Measurements from ENCODE around the gene PIK3CD. TPM values are rescaled to one million over a fixed set of nuclear protein-coding genes. Genes with fewer than 3 reads are reported as not detected.

PIK3CD gene
- total and polyA plus RNA-seq, 8 donors = 2.8 to 74.1 (median 5.4) TPM

DNA sequence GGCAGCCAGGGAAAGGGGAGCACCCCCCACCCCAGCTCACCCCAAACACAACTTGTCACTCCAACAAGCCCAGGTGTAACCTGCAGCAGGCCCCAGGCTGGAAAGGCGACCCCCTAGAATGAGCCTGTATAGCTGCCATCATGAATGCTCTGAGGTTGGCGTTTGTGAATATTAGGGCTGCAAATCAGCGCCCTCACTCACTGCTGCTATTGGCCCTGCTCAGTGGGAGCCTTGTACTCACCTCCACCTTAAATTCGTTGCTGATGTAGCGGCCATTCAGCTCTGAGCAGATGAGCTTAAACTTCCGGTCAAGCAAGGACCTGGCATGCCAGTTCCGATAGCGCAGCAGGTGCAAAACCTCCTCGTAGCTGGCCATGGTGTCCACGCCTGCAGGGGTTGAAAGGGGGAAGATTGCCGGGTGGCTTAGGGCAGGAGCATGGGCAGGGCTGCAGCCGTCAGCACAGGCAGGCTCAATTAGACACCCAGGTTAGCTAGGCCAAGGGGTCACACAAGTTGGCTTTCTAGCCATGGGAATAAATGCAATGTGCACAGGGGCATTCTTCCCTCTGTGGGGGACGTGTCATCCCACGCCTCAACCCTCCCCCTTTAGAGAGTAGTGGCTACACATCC is 81.7 kb downstream of the PIK3CD start:
- Histone ChIP-seq H3K9me3 (no peaks in the 10 kb centered on the region), H3K27ac (no peak overlapping the region), H3K27me3 (no peaks in the 10 kb centered on the region), H3K36me3 (peaks cover 81 to 100% (median 100%) of the 10 kb centered on the region in 4 donors), H3K4me1 (peaks cover 0 to 6% (median 0%) of the 10 kb centered on the region in 4 donors), H3K4me3 (no peak overlapping the region)
- no peak for DNase-seq
- 96 to 98% (median 96%) methylated on average over 10 to 14 of the region's 14 CpGs for WGBS, 5 donors
- intact Hi-C loops (cut with DNase I; ENCODE audit: low total_unique reads) = no loop called here
- TF ChIP-seq, protein P1, sequence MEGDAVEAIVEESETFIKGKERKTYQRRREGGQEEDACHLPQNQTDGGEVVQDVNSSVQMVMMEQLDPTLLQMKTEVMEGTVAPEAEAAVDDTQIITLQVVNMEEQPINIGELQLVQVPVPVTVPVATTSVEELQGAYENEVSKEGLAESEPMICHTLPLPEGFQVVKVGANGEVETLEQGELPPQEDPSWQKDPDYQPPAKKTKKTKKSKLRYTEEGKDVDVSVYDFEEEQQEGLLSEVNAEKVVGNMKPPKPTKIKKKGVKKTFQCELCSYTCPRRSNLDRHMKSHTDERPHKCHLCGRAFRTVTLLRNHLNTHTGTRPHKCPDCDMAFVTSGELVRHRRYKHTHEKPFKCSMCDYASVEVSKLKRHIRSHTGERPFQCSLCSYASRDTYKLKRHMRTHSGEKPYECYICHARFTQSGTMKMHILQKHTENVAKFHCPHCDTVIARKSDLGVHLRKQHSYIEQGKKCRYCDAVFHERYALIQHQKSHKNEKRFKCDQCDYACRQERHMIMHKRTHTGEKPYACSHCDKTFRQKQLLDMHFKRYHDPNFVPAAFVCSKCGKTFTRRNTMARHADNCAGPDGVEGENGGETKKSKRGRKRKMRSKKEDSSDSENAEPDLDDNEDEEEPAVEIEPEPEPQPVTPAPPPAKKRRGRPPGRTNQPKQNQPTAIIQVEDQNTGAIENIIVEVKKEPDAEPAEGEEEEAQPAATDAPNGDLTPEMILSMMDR (IDR thresholded peaks at IDR 0.05) = no peak
- TF ChIP-seq POLR2AphosphoS5 (IDR thresholded peaks at IDR 0.05) (no peak), POLR2A (IDR thresholded peaks at IDR 0.05) (no peak), EP300 (IDR thresholded peaks at IDR 0.05) (no peak)

DNA sequence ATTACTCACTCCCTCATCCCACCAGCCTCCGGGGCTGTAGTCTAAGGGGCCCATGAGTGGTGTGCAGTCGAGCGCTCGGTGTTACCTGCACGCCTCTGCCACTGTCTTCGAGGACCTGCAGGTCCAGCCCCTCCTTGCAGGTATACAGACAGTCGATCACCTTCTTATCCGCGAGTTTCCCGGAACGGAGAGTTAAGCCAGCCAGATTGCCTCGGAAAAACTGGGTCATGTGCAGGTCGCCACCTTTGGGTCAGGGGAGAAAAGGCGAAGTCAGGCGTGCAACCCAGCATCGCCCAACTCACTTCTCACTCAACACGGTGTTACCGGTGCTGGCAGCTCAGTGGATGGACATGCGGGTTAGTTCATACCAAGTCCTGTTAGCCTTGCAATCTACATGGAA is 84.3 kb downstream of the PIK3CD start:
- DNase-seq = no peak
- H3K36me3 ChIP-seq = peaks cover 71 to 100% (median 100%) of the 10 kb centered on the region in 4 donors

DNA sequence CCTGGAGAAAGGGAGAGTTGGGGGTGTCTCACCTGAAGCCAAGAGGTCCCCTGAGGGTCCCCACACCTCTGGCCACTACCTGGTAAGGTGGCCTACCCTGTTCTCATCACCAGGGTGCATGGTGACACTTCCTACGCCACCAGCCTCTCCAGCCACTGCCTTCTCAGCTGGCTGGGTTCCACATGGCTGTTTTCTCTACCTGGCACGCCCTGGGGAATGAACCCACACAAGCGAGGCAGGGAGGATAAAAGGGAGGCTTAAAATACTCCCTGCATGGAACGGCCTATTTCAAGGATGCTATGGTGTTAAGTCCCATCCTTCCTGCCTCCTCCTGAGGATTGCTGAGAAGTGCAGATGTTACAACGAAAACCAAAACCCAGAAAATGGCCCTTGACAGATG is 84.7 kb downstream of the PIK3CD start:
- Histone ChIP-seq H3K27ac (no peak overlapping the region), H3K36me3 (peaks cover 71 to 100% (median 100%) of the 10 kb centered on the region in 4 donors)
- intact Hi-C loops (cut with DNase I; ENCODE audit: low total_unique reads) = no loop called here

More for the DNA sequence above, 84.3 kb downstream of the PIK3CD start:
- TF ChIP-seq, protein P1 (IDR thresholded peaks at IDR 0.05) = no peak
- TF ChIP-seq EP300 (IDR thresholded peaks at IDR 0.05) = no peak
- TF ChIP-seq POLR2AphosphoS5 (IDR thresholded peaks at IDR 0.05) = no peak
- TF ChIP-seq POLR2A (IDR thresholded peaks at IDR 0.05) = no peak
- Histone ChIP-seq H3K27ac (no peak overlapping the region), H3K4me3 (no peak overlapping the region), H3K27me3 (no peaks in the 10 kb centered on the region), H3K9me3 (no peaks in the 10 kb centered on the region), H3K4me1 (peaks cover 0 to 5% (median 0%) of the 10 kb centered on the region in 4 donors)
- 91 to 95% (median 95%) methylated on average over 19 of the region's 19 CpGs for WGBS, 5 donors
- intact Hi-C loops (cut with DNase I; ENCODE audit: low total_unique reads) = no loop called here

DNA sequence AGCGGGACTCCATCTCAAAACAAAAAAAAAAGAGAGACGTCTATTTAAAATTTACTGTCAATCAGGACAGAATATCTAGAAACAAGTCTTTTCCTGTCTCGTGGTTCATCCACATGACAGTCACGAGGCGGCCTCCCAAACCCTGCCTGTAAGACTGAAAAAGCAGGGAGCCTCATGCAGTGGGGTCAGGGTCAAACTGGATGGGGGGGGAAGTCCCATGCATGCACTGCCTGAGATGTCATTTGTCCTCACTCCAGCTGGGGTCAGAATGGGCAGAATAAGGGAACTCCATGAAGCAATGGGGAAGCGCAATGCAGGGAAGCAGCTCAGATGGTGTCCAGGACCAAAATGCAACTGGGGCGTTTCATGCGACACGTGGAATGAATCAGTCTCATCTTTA is 85.5 kb downstream of the PIK3CD start:
- intact Hi-C loops (cut with DNase I; ENCODE audit: low total_unique reads) = no loop called here
- H3K4me3 ChIP-seq = no peak overlapping the region
- H3K27ac ChIP-seq = no peak overlapping the region
- H3K4me1 ChIP-seq = no peaks in the 10 kb centered on the region
- peaks cover 69 to 100% (median 100%) of the 10 kb centered on the region in 4 donors for H3K36me3 ChIP-seq
- H3K27me3 ChIP-seq = no peaks in the 10 kb centered on the region
- 84 to 89% (median 88%) methylated on average over 9 of the region's 9 CpGs for WGBS, 5 donors
- TF ChIP-seq POLR2A (IDR thresholded peaks at IDR 0.05) = no peak
- no peak for TF ChIP-seq POLR2AphosphoS5 (IDR thresholded peaks at IDR 0.05)
- TF ChIP-seq EP300 (IDR thresholded peaks at IDR 0.05) = no peak
- TF ChIP-seq, protein P1 (IDR thresholded peaks at IDR 0.05) = no peak
- no peaks in the 10 kb centered on the region for H3K9me3 ChIP-seq
- no peak for DNase-seq

More for the DNA sequence above, 84.7 kb downstream of the PIK3CD start:
- no peaks in the 10 kb centered on the region for H3K9me3 ChIP-seq
- WGBS, 5 donors = 86 to 91% (median 88%) methylated on average over 5 of the region's 5 CpGs
- TF ChIP-seq EP300 (IDR thresholded peaks at IDR 0.05) (no peak), POLR2A (IDR thresholded peaks at IDR 0.05) (no peak), POLR2AphosphoS5 (IDR thresholded peaks at IDR 0.05) (no peak)
- TF ChIP-seq, protein P1 (IDR thresholded peaks at IDR 0.05) = no peak
- DNase-seq = no peak
- H3K4me3 ChIP-seq = no peak overlapping the region
- H3K27me3 ChIP-seq = no peaks in the 10 kb centered on the region
- peaks cover 0 to under 1% (median 0%) of the 10 kb centered on the region in 4 donors for H3K4me1 ChIP-seq
